IPS-15b (cell line): ENCODE measurements around the gene NCK2.
A peak's percentile ranks its signal among the peaks of the same experiment; 100 is the strongest.

ENCODE experiments used
- H3K27me3 ChIP-seq: one replicate; pipeline ENCODE4 v1.6.1; 2013; ENCODE audit warnings: low read length; ENCODE audit not compliant: control insufficient read depth, insufficient read depth
- H3K36me3 ChIP-seq: one replicate; pipeline ENCODE4 v1.6.1; 2013; ENCODE audit warnings: low read length; ENCODE audit not compliant: control insufficient read depth, insufficient read depth
- H3K4me1 ChIP-seq: one replicate; pipeline ENCODE4 v1.6.1; 2013; ENCODE audit warnings: mild to moderate bottlenecking, low read length; ENCODE audit not compliant: control insufficient read depth, insufficient read depth
- H3K4me3 ChIP-seq: one replicate; pipeline ENCODE4 v1.5.1; 2013; ENCODE audit warnings: low read depth, low read length
- H3K9ac ChIP-seq: one replicate; pipeline ENCODE4 v1.6.1; 2013; ENCODE audit warnings: low read depth, mild to moderate bottlenecking, low read length
- H3K9me3 ChIP-seq: one replicate; pipeline ENCODE4 v1.6.1; 2013; ENCODE audit warnings: mild to moderate bottlenecking, low read length; ENCODE audit not compliant: control insufficient read depth, insufficient read depth

NCK2 gene

DNA sequence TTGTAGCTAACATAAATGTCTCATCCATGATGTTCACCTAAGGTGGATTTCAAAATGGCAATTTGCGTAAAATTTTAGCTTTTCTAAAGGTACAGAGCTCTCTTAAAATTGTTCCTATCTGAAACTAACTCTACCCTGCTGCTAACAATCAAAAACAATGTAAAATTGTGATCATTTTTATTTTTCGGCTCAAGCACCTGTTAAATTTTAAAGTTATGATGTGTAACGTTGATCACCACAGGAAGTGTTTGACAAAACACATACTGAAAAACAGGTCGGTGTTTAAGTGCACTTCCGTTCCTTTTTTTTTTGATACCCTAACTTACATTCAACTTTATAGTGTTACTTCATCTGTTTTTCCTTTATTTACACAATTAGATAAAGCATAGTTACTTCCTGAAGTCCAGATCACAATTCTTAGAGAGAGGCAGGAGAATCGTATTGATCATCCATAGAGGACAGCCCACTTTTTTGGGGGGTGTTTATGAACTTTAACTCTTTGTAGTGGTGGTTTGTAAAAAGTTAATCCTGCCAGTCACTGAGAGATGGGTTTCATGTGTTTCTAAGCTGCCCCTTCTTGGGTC lies 6.0 kb upstream of the NCK2 start:
- no peak overlapping the region for H3K9ac ChIP-seq
- peaks cover 9% of the 10 kb centered on the region for H3K27me3 ChIP-seq
- no peaks in the 10 kb centered on the region for H3K9me3 ChIP-seq
- H3K4me3 ChIP-seq: no peak overlapping the region
- H3K36me3 ChIP-seq: no peaks in the 10 kb centered on the region
- no peaks in the 10 kb centered on the region for H3K4me1 ChIP-seq

DNA sequence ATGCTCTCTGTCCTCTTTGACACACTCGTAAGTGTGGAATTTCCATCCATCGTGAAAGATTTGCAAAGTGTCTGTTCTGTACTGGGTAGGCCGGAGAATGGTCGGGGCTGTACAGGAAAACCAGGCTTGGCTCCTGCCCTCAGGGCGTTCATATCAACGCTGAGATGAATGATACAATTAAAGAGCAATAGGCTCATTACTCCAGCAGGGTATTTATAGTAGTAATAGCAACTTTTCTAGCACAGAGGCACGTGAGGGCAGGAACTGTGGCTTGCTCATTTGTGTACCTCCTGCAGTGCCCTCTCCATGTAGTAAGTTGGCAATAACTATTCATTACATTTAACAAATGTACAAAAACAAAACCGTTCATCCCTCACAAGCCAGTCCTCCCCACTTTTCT lies 5.3 kb upstream of the NCK2 start:
- Histone ChIP-seq H3K4me3 (no peak overlapping the region), H3K9me3 (no peaks in the 10 kb centered on the region), H3K4me1 (no peaks in the 10 kb centered on the region), H3K27me3 (peaks cover 9% of the 10 kb centered on the region), H3K9ac (no peak overlapping the region), H3K36me3 (no peaks in the 10 kb centered on the region)

- H3K9me3 ChIP-seq: no peaks in the 10 kb centered on the region
- H3K4me3 ChIP-seq: no peak overlapping the region
- H3K4me1 ChIP-seq: no peaks in the 10 kb centered on the region
- H3K36me3 ChIP-seq: no peaks in the 10 kb centered on the region
- peaks cover 9% of the 10 kb centered on the region for H3K27me3 ChIP-seq
- H3K9ac ChIP-seq: no peak overlapping the region
Observed at GRCh38 chr2:105739944-105740530, 4.7 kb upstream of the NCK2 start.

GRCh38 chr2:105741174-105741573 lies 3.5 kb upstream of the NCK2 start:
- H3K9me3 ChIP-seq: no peaks in the 10 kb centered on the region
- peaks cover 9% of the 10 kb centered on the region for H3K27me3 ChIP-seq
- no peak overlapping the region for H3K9ac ChIP-seq
- peaks cover 3% of the 10 kb centered on the region for H3K4me1 ChIP-seq
- no peaks in the 10 kb centered on the region for H3K36me3 ChIP-seq
- H3K4me3 ChIP-seq: no peak overlapping the region

- no peak overlapping the region for H3K9ac ChIP-seq
- no peaks in the 10 kb centered on the region for H3K9me3 ChIP-seq
- H3K4me1 ChIP-seq: peaks cover 3% of the 10 kb centered on the region
- peaks cover 9% of the 10 kb centered on the region for H3K27me3 ChIP-seq
- H3K4me3 ChIP-seq: no peak overlapping the region
- H3K36me3 ChIP-seq: no peaks in the 10 kb centered on the region
Observed at GRCh38 chr2:105741617-105742016, 3.1 kb upstream of the NCK2 start.

DNA sequence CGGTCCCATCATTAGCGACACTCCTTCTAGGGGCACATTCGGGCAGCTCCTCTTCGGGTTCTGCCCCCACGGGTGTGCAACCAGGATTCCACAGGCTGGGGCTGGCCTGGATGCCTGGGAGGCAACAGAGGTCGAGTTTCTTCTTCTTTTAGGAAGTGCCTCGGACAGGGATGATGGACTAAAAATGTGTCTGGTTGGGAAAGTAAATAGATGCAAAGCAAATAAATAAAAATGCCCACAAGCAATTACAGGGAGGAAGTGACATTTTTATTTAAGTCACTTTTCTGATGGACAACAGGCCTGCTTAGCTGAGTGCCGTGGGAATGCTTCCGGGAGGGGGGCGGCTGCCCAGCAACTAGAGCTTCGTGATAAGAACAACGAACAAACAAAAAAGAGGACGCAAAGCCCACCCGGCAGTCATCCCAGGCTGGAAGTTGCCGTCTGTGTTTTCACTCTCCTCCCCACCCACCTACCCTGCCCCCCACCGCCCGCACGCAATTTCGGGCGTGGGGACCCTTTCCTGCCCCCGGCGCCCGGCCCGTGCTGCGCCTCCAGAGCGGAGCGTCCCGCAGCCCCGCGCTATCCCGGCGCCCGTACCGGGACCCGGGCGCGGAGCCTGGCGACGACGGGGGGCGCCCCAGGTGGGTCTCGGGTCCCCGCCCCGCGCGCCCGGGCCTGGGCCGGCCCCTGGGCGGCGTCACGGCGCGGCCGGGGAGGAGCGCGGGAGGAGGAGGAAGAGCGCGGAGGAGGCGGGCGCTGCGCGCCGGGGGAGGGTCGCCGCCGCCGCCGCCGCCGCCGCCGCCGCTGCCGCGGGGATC lies 412 bp upstream of the NCK2 start:
- peaks cover 3% of the 10 kb centered on the region for H3K4me1 ChIP-seq
- no peaks in the 10 kb centered on the region for H3K9me3 ChIP-seq
- no peak overlapping the region for H3K9ac ChIP-seq
- peaks cover 9% of the 10 kb centered on the region for H3K27me3 ChIP-seq
- no peaks in the 10 kb centered on the region for H3K36me3 ChIP-seq
- H3K4me3 ChIP-seq: peak overlapping the region; percentile 47

DNA sequence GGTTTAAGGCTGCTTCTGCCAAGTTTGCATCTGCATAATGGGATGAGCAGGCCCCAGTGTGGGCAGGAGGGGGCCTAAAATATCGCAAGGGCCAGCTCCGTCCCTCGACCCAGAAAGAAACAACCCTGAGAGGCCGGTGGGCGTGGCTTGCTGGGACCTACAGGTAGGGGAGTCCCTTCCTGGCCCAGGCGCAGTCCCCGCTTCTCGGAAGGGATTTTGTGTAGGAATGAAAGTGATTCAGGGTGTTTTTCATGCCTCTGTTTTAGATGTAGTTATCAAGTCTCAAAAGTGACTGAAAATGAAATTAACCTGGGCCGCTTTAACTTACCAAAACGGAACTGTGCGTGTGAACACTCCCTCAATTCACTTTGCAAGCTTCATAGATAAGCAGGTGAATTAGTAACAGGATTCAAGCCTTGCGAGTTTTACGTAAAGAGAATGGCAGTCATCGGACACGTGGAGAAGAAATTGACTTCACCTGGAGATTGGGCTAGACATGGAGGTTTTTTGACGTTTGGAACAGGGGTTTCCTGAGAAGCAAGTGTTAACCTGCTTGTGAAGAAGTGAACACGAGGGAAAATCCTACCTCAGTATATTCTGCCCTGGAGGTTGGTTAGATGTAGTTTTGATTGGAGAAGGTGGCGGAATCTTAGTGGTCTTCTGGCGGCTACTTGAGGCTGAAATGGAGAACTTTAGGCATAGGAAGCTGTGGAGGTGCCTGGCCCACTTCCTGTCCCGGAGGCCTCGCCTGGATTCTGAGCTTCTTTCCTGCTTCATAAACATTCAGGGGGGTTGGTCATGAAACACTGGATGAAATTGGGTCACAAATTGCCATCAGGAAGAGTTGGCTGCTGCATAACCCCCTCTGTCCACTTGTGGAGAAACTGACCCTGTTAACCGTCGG lies 1.7 kb downstream of the NCK2 start:
- peaks cover 3% of the 10 kb centered on the region for H3K4me1 ChIP-seq
- H3K9ac ChIP-seq: peak overlapping the region; percentile 42
- peaks cover 9% of the 10 kb centered on the region for H3K27me3 ChIP-seq
- H3K36me3 ChIP-seq: no peaks in the 10 kb centered on the region
- H3K4me3 ChIP-seq: peak overlapping the region; percentile 70
- H3K9me3 ChIP-seq: no peaks in the 10 kb centered on the region

- Histone ChIP-seq H3K9me3 (no peaks in the 10 kb centered on the region), H3K27me3 (peaks cover 9% of the 10 kb centered on the region), H3K4me3 (no peak overlapping the region), H3K9ac (no peak overlapping the region), H3K36me3 (no peaks in the 10 kb centered on the region), H3K4me1 (peaks cover 3% of the 10 kb centered on the region)
Observed at GRCh38 chr2:105747254-105747894, 2.7 kb downstream of the NCK2 start.

GRCh38 chr2:105747991-105748390 lies 3.3 kb downstream of the NCK2 start:
- Histone ChIP-seq H3K4me1 (peaks cover 3% of the 10 kb centered on the region), H3K4me3 (no peak overlapping the region), H3K27me3 (peaks cover 7% of the 10 kb centered on the region), H3K9ac (no peak overlapping the region), H3K36me3 (no peaks in the 10 kb centered on the region), H3K9me3 (no peaks in the 10 kb centered on the region)

DNA sequence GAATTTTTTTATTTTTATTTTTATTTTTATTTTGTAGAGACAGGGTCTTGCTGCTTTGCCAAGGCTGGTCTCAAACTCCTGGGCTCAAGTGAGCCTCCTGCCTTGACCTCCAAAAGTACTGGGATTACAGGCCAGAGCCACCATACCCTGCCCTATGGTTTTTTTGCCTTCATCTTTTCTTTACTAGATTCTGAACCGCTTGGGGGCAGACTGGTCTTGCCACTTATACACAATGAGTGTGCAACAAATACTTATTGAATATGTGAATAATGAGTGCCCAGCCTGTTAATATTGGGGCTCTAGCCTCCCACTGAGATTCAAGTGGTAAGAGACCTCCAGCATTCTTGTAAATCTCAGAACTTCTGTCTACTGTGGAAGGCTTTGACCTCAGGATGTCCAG lies 3.9 kb downstream of the NCK2 start:
- peaks cover 6% of the 10 kb centered on the region for H3K4me1 ChIP-seq
- H3K4me3 ChIP-seq: no peak overlapping the region
- no peaks in the 10 kb centered on the region for H3K9me3 ChIP-seq
- H3K36me3 ChIP-seq: no peaks in the 10 kb centered on the region
- peaks cover 1% of the 10 kb centered on the region for H3K27me3 ChIP-seq
- H3K9ac ChIP-seq: no peak overlapping the region
